Cardiac muscle cell (in vitro differentiated cells and primary cell): ENCODE measurements around the gene RTF2. TPM values are rescaled to one million over a fixed set of nuclear protein-coding genes. Genes with fewer than 3 reads are reported as not detected.
"Not testable (repeated sequence)": the region's sequence is repeated elsewhere in the genome, so short reads cannot be mapped to it uniquely, and the experiment has no call there.

Experiments used
- DNase-seq, 2 donors: peaks; one replicate each; pipeline versions ENCODE4 v3.0.0 to v3.0.0-alpha.2; 2010 to 2017; ENCODE audit warnings: low read depth in 1 of 2, low spot score in 1 of 2
- H3K27ac ChIP-seq: fragments of 200-600 bp; sonication (generic); 2 replicates; pipeline ENCODE4 v1.5.1; 2016
- H3K27me3 ChIP-seq: fragments of 200-600 bp; sonication (generic); 2 replicates; pipeline ENCODE4 v1.6.0; 2016; ENCODE audit warnings: control low read depth
- H3K36me3 ChIP-seq: fragments of 200-600 bp; sonication (generic); 2 replicates; pipeline ENCODE4 v1.5.1; 2016; ENCODE audit warnings: control low read depth
- H3K4me1 ChIP-seq: fragments of 200-600 bp; sonication (generic); 2 replicates; pipeline ENCODE4 v1.8.1; 2017; ENCODE audit warnings: low read depth, mild to moderate bottlenecking, mixed run types
- H3K4me3 ChIP-seq: fragments of 200-600 bp; sonication (generic); 2 replicates; pipeline ENCODE4 v1.5.1; 2016; ENCODE audit warnings: mild to moderate bottlenecking
- H3K9me3 ChIP-seq: fragments of 200-600 bp; sonication (generic); 2 replicates; pipeline ENCODE4 v1.5.1; 2017; ENCODE audit warnings: low read depth, mild to moderate bottlenecking, control low read depth
- CTCF ChIP-seq: IDR thresholded peaks from 2 replicates; pipeline ENCODE4 v1.5.1; 2012; ENCODE audit warnings: low read depth, mild to moderate bottlenecking, low read length
- polyA plus RNA-seq: library from polyadenylated mRNA; unstranded; fragments of >200 nt; fragmentation: Nextera tagmentation; extraction: Ambion mirVana; gene quantifications from 2 replicates; pipeline ENCODE4 v1.2.1, GENCODE V29; 2016
- total RNA-seq: library from RNA; depleted of rRNA; stranded (reverse); fragments of >200 nt; gene quantifications from 2 replicates; pipeline ENCODE4 v1.2.3, GENCODE V29; 2016

Gene RTF2
- total and polyA plus RNA-seq, 2 experiments from 2014 or later = 58.2 to 139 TPM

GRCh38 chr20:56518721-56519398 is 50.4 kb downstream of the RTF2 start:
- H3K27me3 ChIP-seq = no peaks in the 10 kb centered on the region
- no peaks in the 10 kb centered on the region for H3K9me3 ChIP-seq
- no peak for DNase-seq
- H3K27ac ChIP-seq = no peak overlapping the region
- H3K36me3 ChIP-seq = peaks cover 15% of the 10 kb centered on the region
- no peak overlapping the region for H3K4me3 ChIP-seq
- TF ChIP-seq CTCF = no peak
- no peaks in the 10 kb centered on the region for H3K4me1 ChIP-seq

GRCh38 chr20:56519551-56519950 is 51.1 kb downstream of the RTF2 start:
- Histone ChIP-seq H3K27ac (no peak overlapping the region), H3K4me1 (no peaks in the 10 kb centered on the region), H3K4me3 (no peak overlapping the region), H3K36me3 (peaks cover 15% of the 10 kb centered on the region), H3K9me3 (no peaks in the 10 kb centered on the region), H3K27me3 (no peaks in the 10 kb centered on the region)
- no peak for DNase-seq
- TF ChIP-seq CTCF = no peak

GRCh38 chr20:56520180-56520579 is 51.8 kb downstream of the RTF2 start:
- TF ChIP-seq CTCF = no peak
- H3K36me3 ChIP-seq = peaks cover 15% of the 10 kb centered on the region
- H3K9me3 ChIP-seq = no peaks in the 10 kb centered on the region
- no peak overlapping the region for H3K4me3 ChIP-seq
- H3K27me3 ChIP-seq = no peaks in the 10 kb centered on the region
- H3K4me1 ChIP-seq = no peaks in the 10 kb centered on the region
- DNase-seq = no peak
- H3K27ac ChIP-seq = no peak overlapping the region

- not testable (repeated sequence) for H3K27me3 ChIP-seq, DNase-seq, H3K4me3 ChIP-seq, H3K27ac ChIP-seq, H3K9me3 ChIP-seq, H3K4me1 ChIP-seq
- H3K36me3 ChIP-seq = peaks cover 15% of the 10 kb centered on the region
Observed at GRCh38 chr20:56520746-56521354, 52.4 kb downstream of the RTF2 start.

- Histone ChIP-seq H3K27ac (no peak overlapping the region), H3K27me3 (no peaks in the 10 kb centered on the region), H3K4me1 (no peaks in the 10 kb centered on the region), H3K9me3 (no peaks in the 10 kb centered on the region), H3K36me3 (peaks cover 10% of the 10 kb centered on the region), H3K4me3 (no peak overlapping the region)
- no peak for DNase-seq
- no peak for TF ChIP-seq CTCF
Observed at GRCh38 chr20:56522311-56522710, 53.9 kb downstream of the RTF2 start.

GRCh38 chr20:56524444-56524843 is 56.0 kb downstream of the RTF2 start, which contains the start of gene FAM209A:
Gene FAM209A (plus strand): TSS chr20:56524744. CDS start chr20:56524809, 65 bp downstream.
- not testable (repeated sequence) for H3K27me3 ChIP-seq, H3K36me3 ChIP-seq, H3K4me3 ChIP-seq, H3K27ac ChIP-seq, H3K9me3 ChIP-seq, H3K4me1 ChIP-seq, DNase-seq
